Neutrophil (primary cell): ENCODE measurements around the gene TRABD2B.

Experiments
- H3K27ac ChIP-seq: fragments of 200-600 bp; sonication (generic); 2 replicates; pipeline ENCODE4 v1.5.1; 2016; ENCODE audit warnings: mild to moderate bottlenecking, moderate library complexity
- H3K27me3 ChIP-seq: fragments of 200-600 bp; sonication (generic); 2 replicates; pipeline ENCODE4 v1.6.0; 2016; ENCODE audit warnings: mild to moderate bottlenecking
- H3K36me3 ChIP-seq: fragments of 200-600 bp; sonication (generic); 2 replicates; pipeline ENCODE4 v1.5.1; 2017
- H3K4me1 ChIP-seq, 2 experiments: fragments of 200-600 bp in 1 of 2; sonication (generic) in 1 of 2; 1 replicate in 1 of 2; 2 replicates in 1 of 2; pipeline versions ENCODE4 v1.5.1 to v1.6.1; 2013 to 2016; ENCODE audit warnings: low read depth in 1 of 2, low read length in 1 of 2, mild to moderate bottlenecking in 1 of 2, moderate library complexity in 1 of 2; ENCODE audit not compliant: control insufficient read depth in 1 of 2, insufficient read depth in 1 of 2
- H3K4me3 ChIP-seq, 2 experiments: fragments of 200-600 bp in 1 of 2; sonication (generic) in 1 of 2; 1 replicate in 1 of 2; 2 replicates in 1 of 2; pipeline ENCODE4 v1.5.1; 2013 to 2016; ENCODE audit warnings: low read depth in 1 of 2, low read length in 1 of 2, mild to moderate bottlenecking in 1 of 2, moderate library complexity in 1 of 2
- H3K9me3 ChIP-seq: fragments of 200-600 bp; sonication (generic); 2 replicates; pipeline ENCODE4 v1.5.1; 2016
- CTCF ChIP-seq: fragments of 200-600 bp; sonication (generic); IDR thresholded peaks from 2 replicates; pipeline ENCODE4 v1.5.1; 2016; ENCODE audit warnings: antibody characterized with exemption

Gene TRABD2B

GRCh38 chr1:47866601-47867437 lies 130.4 kb downstream of the TRABD2B start:
- TF ChIP-seq CTCF, result no peak
- H3K27me3 ChIP-seq, result no peaks in the 10 kb centered on the region

GRCh38 chr1:47865881-47866535 lies 131.2 kb downstream of the TRABD2B start:
- H3K36me3 ChIP-seq, result no peaks in the 10 kb centered on the region
- H3K27me3 ChIP-seq, result no peaks in the 10 kb centered on the region
- H3K27ac ChIP-seq, result no peak overlapping the region
- H3K4me1 ChIP-seq, result no peaks in the 10 kb centered on the region
- TF ChIP-seq CTCF, result no peak
- no peak overlapping the region for H3K4me3 ChIP-seq
- H3K9me3 ChIP-seq, result no peaks in the 10 kb centered on the region

More at GRCh38 chr1:47866601-47867437, 130.4 kb downstream of the TRABD2B start:
- Histone ChIP-seq H3K4me1 (no peaks in the 10 kb centered on the region), H3K4me3 (no peak overlapping the region), H3K9me3 (no peaks in the 10 kb centered on the region), H3K27ac (no peak overlapping the region), H3K36me3 (no peaks in the 10 kb centered on the region)

GRCh38 chr1:47859092-47859743 lies 138.0 kb downstream of the TRABD2B start:
- Histone ChIP-seq H3K27me3 (peaks cover 14% of the 10 kb centered on the region), H3K4me3 (no peak overlapping the region), H3K9me3 (no peaks in the 10 kb centered on the region), H3K27ac (no peak overlapping the region), H3K4me1 (no peaks in the 10 kb centered on the region), H3K36me3 (no peaks in the 10 kb centered on the region)
- TF ChIP-seq CTCF, result no peak

DNA sequence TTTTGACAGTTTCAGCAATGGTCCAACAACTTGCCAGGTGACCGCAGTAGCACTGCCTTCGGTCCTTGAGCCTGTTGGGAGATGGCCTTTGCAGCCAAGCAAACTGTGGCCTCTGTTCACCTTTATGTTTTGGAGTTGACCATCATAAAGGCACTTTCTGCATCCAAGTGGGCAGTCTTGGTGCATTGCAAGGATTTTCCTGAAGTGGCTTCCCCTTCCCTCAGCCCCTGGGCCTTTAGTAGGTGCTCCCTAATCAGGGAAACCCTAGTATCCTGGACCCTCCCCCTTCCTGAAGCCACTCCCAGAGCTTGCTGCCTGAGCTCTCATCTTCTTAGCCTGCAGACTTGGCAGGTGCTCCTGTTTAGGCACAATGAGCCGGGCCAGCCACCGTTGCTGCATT lies 140.2 kb downstream of the TRABD2B start:
- no peaks in the 10 kb centered on the region for H3K4me1 ChIP-seq
- TF ChIP-seq CTCF, result no peak
- peaks cover 14% of the 10 kb centered on the region for H3K27me3 ChIP-seq
- H3K36me3 ChIP-seq, result no peaks in the 10 kb centered on the region
- H3K27ac ChIP-seq, result no peak overlapping the region
- no peak overlapping the region for H3K4me3 ChIP-seq
- no peaks in the 10 kb centered on the region for H3K9me3 ChIP-seq

GRCh38 chr1:47855230-47855629 lies 142.0 kb downstream of the TRABD2B start:
- no peak for TF ChIP-seq CTCF
- Histone ChIP-seq H3K27ac (no peak overlapping the region), H3K9me3 (no peaks in the 10 kb centered on the region), H3K27me3 (peaks cover 14% of the 10 kb centered on the region), H3K4me3 (no peak overlapping the region), H3K4me1 (no peaks in the 10 kb centered on the region), H3K36me3 (no peaks in the 10 kb centered on the region)
